Stimulated activated CD8-positive, alpha-beta memory T cell treated with anti-CD3 and anti-CD28 coated beads, Interleukin-15, amount 100 ng/mL, for 1 hour (primary cell): ENCODE results near the gene NPPC.

Experiments
- DNase-seq: peaks from one replicate; pipeline ENCODE4 v3.0.0-alpha.2; 2020; ENCODE audit warnings: low read depth

The NPPC gene

GRCh38 chr2:231935207-231935524 lies 9.0 kb upstream of the NPPC start:
- DNase-seq = no peak

- no peak for DNase-seq
These were observed 8.4 kb upstream of the NPPC start for GRCh38 chr2:231934441-231935206.

- no peak for DNase-seq
These were observed 7.8 kb upstream of the NPPC start for GRCh38 chr2:231933916-231934401.

GRCh38 chr2:231932985-231933915 lies 7.1 kb upstream of the NPPC start:
- DNase-seq = no peak

- no peak for DNase-seq
These were observed 6.4 kb upstream of the NPPC start for GRCh38 chr2:231932711-231932970.

GRCh38 chr2:231931481-231931915 lies 5.3 kb upstream of the NPPC start:
- DNase-seq = no peak

GRCh38 chr2:231930593-231931281 lies 4.5 kb upstream of the NPPC start:
- DNase-seq = no peak

GRCh38 chr2:231929961-231930592 lies 3.9 kb upstream of the NPPC start:
- no peak for DNase-seq

- DNase-seq = no peak
These were observed 2.9 kb upstream of the NPPC start for GRCh38 chr2:231928901-231929725.

- DNase-seq = no peak
These were observed 2.3 kb upstream of the NPPC start for GRCh38 chr2:231928481-231928880.

- DNase-seq = no peak
These were observed 1.3 kb upstream of the NPPC start for GRCh38 chr2:231927566-231927890.

GRCh38 chr2:231926761-231927565 lies 767 bp upstream of the NPPC start:
- DNase-seq = no peak

- peak; percentile 44 for DNase-seq
These were observed 655 bp downstream of the NPPC start for GRCh38 chr2:231925303-231926179.

GRCh38 chr2:231924889-231925275 lies 1.3 kb downstream of the NPPC start:
- DNase-seq = no peak

- DNase-seq = no peak
These were observed 2.0 kb downstream of the NPPC start for GRCh38 chr2:231923951-231924888.

- DNase-seq = no peak
These were observed 3.2 kb downstream of the NPPC start for GRCh38 chr2:231923010-231923344.

GRCh38 chr2:231922311-231923009 lies 3.7 kb downstream of the NPPC start:
- no peak for DNase-seq

GRCh38 chr2:231920795-231921194 lies 5.4 kb downstream of the NPPC start:
- no peak for DNase-seq
